ENCODE results near the gene MGMT.

MGMT gene

GRCh38 chr10:129808092-129808983 lies 341.3 kb downstream of the MGMT start:
- DNase-seq (ENCODE audit: low spot score) = no peak

DNA sequence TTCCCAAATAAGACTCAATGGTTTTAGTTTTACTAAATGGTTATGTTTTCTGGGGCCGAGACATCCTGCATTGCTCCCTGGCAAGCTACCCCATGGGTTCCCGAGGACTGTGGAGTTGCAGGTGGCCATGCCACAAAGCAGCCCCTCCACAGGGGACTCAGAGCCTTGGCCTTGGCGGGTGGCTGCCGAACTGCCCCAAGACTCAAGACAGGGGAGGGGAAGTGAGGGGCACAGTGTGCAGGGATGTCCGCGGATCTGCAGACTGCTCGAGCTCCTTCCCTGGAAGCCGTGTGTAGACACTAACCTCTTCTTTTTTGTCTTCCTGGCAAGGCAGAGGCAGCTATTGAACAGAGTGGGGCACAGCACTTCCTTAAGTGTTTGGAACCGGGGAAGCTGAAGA lies 342.4 kb downstream of the MGMT start:
- no peak for DNase-seq (ENCODE audit: low spot score)

GRCh38 chr10:129809841-129810240 lies 342.8 kb downstream of the MGMT start:
- DNase-seq (ENCODE audit: low spot score) = no peak

DNA sequence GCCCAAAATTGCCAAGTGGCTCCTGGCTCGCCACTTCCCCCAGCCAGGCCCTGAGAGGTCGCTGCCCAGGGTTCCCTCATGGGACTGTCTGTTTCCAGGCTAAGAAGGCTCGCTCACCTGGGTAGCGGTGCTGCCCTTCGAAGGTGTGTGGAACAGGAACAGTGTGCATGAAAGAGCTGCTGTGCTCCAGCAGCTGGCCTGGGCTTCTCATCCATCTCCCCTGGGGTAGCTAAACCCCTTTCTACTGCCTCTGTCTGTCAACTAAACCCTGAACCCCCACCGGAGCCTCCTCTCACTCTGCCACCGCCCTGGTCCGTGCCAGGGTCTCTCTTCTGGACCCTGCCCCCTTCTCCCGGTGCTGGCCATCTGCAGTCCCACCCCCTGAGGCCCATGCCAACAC lies 344.2 kb downstream of the MGMT start:
- no peak for DNase-seq (ENCODE audit: low spot score)

DNA sequence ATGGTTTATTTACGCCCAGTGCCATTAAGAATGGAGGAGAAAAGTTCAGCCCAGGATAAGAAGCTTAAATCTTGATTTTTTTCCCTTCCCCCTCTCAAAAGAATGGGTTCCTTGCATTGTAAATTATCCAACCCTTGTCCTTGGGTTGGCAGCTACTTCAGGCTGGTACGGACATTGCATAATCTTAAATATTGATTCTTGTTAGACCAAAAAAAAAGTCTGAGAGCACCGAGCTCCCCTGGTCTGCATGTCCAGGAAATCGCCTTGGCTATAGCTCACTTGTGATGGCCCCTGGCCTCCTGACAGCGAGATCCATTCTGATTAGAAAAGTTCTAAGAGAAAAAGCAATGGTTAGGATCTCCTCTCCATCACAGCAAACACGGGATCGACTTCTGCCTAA lies 345.4 kb downstream of the MGMT start:
- DNase-seq (ENCODE audit: low spot score) = no peak

DNA sequence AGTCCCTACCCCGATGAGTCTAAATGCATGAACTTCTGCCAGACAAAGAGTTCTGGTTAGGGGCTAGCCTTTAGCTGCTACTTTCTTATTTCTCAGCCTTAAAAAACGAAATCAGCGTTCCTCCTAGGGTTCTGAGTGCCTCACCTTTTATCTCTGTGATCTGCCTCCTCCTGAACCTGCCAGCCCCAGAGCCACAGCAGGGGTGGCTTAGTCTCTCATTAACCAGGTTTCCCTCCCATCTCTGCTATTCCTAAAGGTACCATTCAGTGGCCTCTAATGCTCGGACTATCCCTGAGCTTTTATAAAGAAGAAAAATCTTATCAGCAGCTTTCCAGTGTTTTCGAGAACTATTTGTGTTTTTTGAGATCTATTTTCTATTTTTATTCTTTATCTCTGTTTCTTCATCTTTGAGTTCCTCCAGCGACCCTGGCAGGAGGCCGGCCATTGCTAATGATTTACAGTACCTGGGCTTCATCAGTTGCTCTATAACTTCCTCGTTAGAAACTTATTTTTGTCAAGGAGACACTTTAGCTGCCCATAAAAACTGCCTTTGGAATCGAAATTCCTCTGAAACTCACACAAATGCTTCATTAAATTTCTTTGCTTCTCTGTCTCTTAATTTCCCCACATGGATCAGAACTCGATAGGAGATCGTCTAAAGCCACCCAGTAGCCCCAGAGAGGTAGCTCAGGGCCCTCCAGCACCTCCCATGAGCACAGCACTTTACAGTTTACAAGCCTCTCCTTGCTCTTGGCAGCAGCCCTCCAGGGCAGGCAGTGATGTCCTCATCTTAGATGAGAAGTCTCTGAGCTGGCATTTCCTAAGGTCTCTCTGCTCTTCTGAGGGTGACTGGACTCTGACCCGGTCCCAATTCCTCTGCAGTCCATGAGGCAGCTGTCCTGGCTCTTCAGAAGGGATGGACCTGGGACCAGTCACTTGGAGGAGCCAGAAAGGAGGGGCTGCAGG lies 347.9 kb downstream of the MGMT start:
- DNase-seq (ENCODE audit: low spot score) = no peak

DNA sequence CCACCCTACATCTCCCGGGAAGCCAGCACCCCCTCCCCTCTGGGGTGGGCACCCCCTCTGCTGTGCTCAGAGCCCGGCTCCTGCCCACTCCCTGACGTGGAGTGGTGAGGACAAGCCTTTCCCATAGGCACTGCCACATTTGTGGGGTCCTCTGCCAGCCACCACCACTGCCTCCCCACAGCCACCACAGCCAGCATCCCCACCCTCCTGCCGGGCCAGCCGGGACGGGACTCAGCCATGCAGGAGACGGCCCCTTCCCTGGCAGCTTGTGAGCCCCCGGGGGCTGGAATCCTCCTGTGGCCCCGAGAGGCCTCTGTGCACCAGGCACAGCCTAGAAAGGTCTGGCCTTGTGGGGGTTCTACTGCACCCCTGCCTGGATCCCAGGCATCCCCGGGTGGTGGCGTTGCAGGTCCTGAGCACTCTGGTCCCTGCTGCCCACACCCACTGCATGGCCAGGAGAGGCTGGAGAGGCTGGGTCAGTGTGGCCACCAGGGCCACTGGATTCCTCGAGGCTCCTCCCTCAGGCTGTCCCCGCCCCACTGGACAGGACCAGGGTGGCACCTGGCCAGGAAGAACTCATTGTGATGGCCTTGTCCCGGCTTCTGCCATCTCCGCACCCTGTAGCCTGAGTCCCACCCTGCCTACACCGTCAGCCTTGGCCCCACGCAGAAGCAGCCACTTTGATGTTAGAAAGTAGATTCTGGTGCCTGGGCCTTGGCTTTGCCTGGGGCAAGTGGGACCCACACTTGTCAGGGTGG lies 349.0 kb downstream of the MGMT start:
- DNase-seq (ENCODE audit: low spot score) = no peak

DNA sequence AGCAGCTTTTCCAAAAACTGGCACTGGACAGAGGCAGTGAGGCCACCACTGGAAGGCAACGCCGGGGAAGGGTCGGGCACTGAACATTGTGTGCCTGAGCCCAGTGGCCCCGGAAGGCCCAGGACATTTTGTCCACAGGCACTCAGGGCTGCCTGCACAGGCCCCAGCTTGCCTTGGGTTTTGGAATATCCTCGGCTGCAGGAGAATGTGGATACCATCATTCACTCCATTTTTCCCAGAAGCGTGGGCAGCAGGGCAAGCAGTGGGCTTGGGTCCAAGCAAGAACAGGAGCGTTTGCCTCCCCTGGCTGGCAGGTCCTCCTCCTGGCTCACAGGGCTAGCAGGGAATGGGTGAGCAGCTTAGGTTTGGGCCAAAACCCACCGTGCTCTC lies 349.6 kb downstream of the MGMT start:
- DNase-seq (ENCODE audit: low spot score) = no peak

All from LoVo (cell line).